HEK293 (cell line): Measurements from ENCODE around the gene NAGA.
A peak's percentile ranks its signal among the peaks of the same experiment; 100 is the strongest.

Experiments used
- GLIS2 ChIP-seq: fragments of 450-650 bp; formaldehyde crosslinking; IDR thresholded peaks from 2 replicates; pipeline ENCODE4 v1.5.1; 2016; ENCODE audit warnings: missing biosample characterization, missing genetic modification characterization
- RBAK ChIP-seq: fragments of 450-650 bp; formaldehyde crosslinking; IDR thresholded peaks from 2 replicates; pipeline ENCODE4 v1.5.1; 2016; ENCODE audit warnings: missing biosample characterization, missing genetic modification characterization
- SP3 ChIP-seq: fragments of 450-650 bp; formaldehyde crosslinking; IDR thresholded peaks from 2 replicates; pipeline ENCODE4 v1.5.1; 2016; ENCODE audit warnings: missing biosample characterization, missing genetic modification characterization
- TRIM28 ChIP-seq: IDR thresholded peaks from 2 replicates; pipeline ENCODE4 v1.6.1; 2011; ENCODE audit warnings: low read length, control low read depth, borderline replicate concordance
- ZBTB48 ChIP-seq: fragments of 450-650 bp; formaldehyde crosslinking; IDR thresholded peaks from 2 replicates; pipeline ENCODE4 v1.5.1; 2016; ENCODE audit warnings: missing biosample characterization, missing genetic modification characterization
- ZBTB7A ChIP-seq: fragments of 450-650 bp; formaldehyde crosslinking; IDR thresholded peaks from 2 replicates; pipeline ENCODE4 v1.5.1; 2016; ENCODE audit warnings: low read depth, missing biosample characterization, missing genetic modification characterization
- ZEB2 ChIP-seq: fragments of 450-650 bp; formaldehyde crosslinking; IDR thresholded peaks from 2 replicates; pipeline ENCODE4 v1.5.1; 2016; ENCODE audit warnings: missing biosample characterization, missing genetic modification characterization
- ZFHX2 ChIP-seq: fragments of 450-650 bp; formaldehyde crosslinking; conservative IDR thresholded peaks from 2 replicates; pipeline ENCODE4 v1.5.1; 2016; ENCODE audit warnings: missing biosample characterization, missing genetic modification characterization
- ZFP41 ChIP-seq: fragments of 450-650 bp; formaldehyde crosslinking; IDR thresholded peaks from 2 replicates; pipeline ENCODE4 v1.5.1; 2016; ENCODE audit warnings: missing biosample characterization, missing genetic modification characterization, borderline replicate concordance
- ZFP69B ChIP-seq: fragments of 450-650 bp; formaldehyde crosslinking; IDR thresholded peaks from 2 replicates; pipeline ENCODE4 v1.5.1; 2016; ENCODE audit warnings: missing biosample characterization, missing genetic modification characterization
- ZNF112 ChIP-seq: fragments of 450-650 bp; formaldehyde crosslinking; IDR thresholded peaks from 2 replicates; pipeline ENCODE4 v1.5.0; 2017; ENCODE audit warnings: missing biosample characterization, missing genetic modification characterization
- ZNF223 ChIP-seq: fragments of 450-650 bp; formaldehyde crosslinking; IDR thresholded peaks from 2 replicates; pipeline ENCODE4 v1.5.1; 2016; ENCODE audit warnings: missing biosample characterization, missing genetic modification characterization
- ZNF292 ChIP-seq: fragments of 450-650 bp; formaldehyde crosslinking; IDR thresholded peaks from 2 replicates; pipeline ENCODE4 v1.5.1; 2016; ENCODE audit warnings: low read depth, missing biosample characterization, missing genetic modification characterization, borderline replicate concordance
- ZNF335 ChIP-seq: fragments of 450-650 bp; formaldehyde crosslinking; conservative IDR thresholded peaks from 2 replicates; pipeline ENCODE4 v1.5.1; 2016; ENCODE audit warnings: missing biosample characterization, missing genetic modification characterization
- ZNF341 ChIP-seq: fragments of 450-650 bp; formaldehyde crosslinking; IDR thresholded peaks from 2 replicates; pipeline ENCODE4; 2016; ENCODE audit warnings: low read depth, missing biosample characterization, missing genetic modification characterization
- ZNF354C ChIP-seq: fragments of 450-650 bp; formaldehyde crosslinking; IDR thresholded peaks from 2 replicates; pipeline ENCODE4 v1.5.1; 2016; ENCODE audit warnings: missing biosample characterization, missing genetic modification characterization, low read depth, borderline replicate concordance
- ZNF37A ChIP-seq: fragments of 450-650 bp; IDR thresholded peaks from 2 replicates; pipeline ENCODE4 v1.5.1; 2018; ENCODE audit warnings: missing biosample characterization, missing genetic modification characterization
- ZNF518A ChIP-seq: fragments of 450-650 bp; formaldehyde crosslinking; conservative IDR thresholded peaks from 2 replicates; pipeline ENCODE4 v1.5.1; 2016; ENCODE audit warnings: low read depth, missing biosample characterization, missing genetic modification characterization
- ZNF596 ChIP-seq: fragments of 450-650 bp; IDR thresholded peaks from 2 replicates; pipeline ENCODE4 v1.5.0; 2018; ENCODE audit warnings: missing biosample characterization, mild to moderate bottlenecking, missing genetic modification characterization, moderate library complexity
- ZNF600 ChIP-seq: fragments of 450-650 bp; formaldehyde crosslinking; IDR thresholded peaks from 2 replicates; pipeline ENCODE4 v1.5.1; 2016; ENCODE audit warnings: missing biosample characterization, missing genetic modification characterization
- ZNF610 ChIP-seq: fragments of 450-650 bp; formaldehyde crosslinking; IDR thresholded peaks from 2 replicates; pipeline ENCODE4 v1.5.1; 2016; ENCODE audit warnings: missing biosample characterization, missing genetic modification characterization, borderline replicate concordance
- ZNF645 ChIP-seq: fragments of 450-650 bp; formaldehyde crosslinking; IDR thresholded peaks from 2 replicates; pipeline ENCODE4; 2016; ENCODE audit warnings: missing biosample characterization, missing genetic modification characterization
- ZNF76 ChIP-seq: fragments of 450-650 bp; formaldehyde crosslinking; IDR thresholded peaks from 2 replicates; pipeline ENCODE4; 2016; ENCODE audit warnings: low read depth, missing biosample characterization, missing genetic modification characterization, borderline replicate concordance
- TF ChIP-seq, protein P1 (sequence below): fragments of 450-650 bp; formaldehyde crosslinking; IDR thresholded peaks from 2 replicates; pipeline ENCODE4 v1.5.1; 2016; ENCODE audit warnings: missing biosample characterization, missing genetic modification characterization, low read depth
- TF ChIP-seq, protein P2 (sequence below): fragments of 450-650 bp; formaldehyde crosslinking; IDR thresholded peaks from 2 replicates; pipeline ENCODE4 v1.5.1; 2016; ENCODE audit warnings: missing biosample characterization, missing genetic modification characterization
- TF ChIP-seq, protein P3 (sequence below): fragments of 450-650 bp; formaldehyde crosslinking; optimal IDR thresholded peaks from 2 replicates; pipeline ENCODE3; 2016; ENCODE audit warnings: missing biosample characterization, mild to moderate bottlenecking, missing genetic modification characterization
- TF ChIP-seq, protein P4 (sequence below): fragments of 450-650 bp; formaldehyde crosslinking; IDR thresholded peaks from 2 replicates; pipeline ENCODE4 v1.5.1; 2016; ENCODE audit warnings: missing biosample characterization, missing genetic modification characterization

The NAGA gene

DNA sequence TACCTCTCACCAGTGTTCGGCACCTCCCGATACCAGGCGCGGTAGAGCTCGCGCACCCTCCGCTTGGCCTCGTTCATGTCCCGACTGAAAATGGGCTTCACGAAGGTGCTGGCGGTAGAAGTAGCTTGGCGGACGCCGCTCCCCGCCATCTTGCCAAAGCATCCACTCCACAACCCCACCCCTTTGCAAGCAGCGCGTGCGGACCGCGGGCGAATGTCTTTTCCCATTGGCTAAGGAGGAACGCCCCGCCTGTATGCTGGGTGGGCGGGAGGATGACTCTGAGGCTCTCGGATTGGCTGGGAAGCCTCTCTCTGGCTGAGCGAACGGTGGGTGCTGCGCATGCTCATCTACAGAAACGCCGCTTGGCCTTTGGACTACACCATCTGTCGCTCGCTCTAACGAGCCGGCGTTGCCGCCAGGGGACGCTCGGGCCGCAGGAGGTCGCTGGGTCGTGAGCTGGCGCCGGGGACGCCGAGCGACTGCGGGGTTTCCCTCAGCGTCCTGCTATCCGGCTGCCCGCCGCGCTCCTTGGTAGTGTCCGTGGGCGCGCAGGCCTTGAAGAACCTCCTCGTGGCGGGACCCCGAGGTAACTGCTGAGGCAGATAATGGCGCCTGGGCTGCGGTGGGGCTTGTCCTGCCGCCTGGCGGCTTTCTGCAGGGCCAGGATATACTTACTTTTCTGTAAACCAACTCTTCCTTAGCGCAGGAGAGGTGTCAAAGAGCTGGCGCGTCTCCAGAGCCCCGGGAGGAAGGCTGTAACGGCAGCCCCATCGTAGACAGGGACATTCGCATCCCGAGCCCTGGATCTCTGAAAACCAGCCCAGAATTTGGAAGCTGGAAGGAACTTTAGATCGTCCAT is 20.2 kb upstream of the NAGA start, which contains the start of gene NDUFA6 (continued):
- no peak for TF ChIP-seq ZNF223
- no peak for TF ChIP-seq ZNF112 (tag by site-specific recombination)
- TF ChIP-seq ZNF37A (tag by site-specific recombination), result no peak
- peak; percentile 41; the same call in 1 of the 2 replicates for TF ChIP-seq ZNF600 (tag by site-specific recombination)
- TF ChIP-seq ZNF645 (tag by site-specific recombination), result no peak
- peak; percentile 70 for TF ChIP-seq ZNF335
- TF ChIP-seq ZBTB48 (tag by site-specific recombination), result peak; percentile 55; the same call in 1 of the 2 replicates
- TF ChIP-seq ZFHX2 (tag by site-specific recombination), result peak; percentile 61
- TF ChIP-seq, protein P1, sequence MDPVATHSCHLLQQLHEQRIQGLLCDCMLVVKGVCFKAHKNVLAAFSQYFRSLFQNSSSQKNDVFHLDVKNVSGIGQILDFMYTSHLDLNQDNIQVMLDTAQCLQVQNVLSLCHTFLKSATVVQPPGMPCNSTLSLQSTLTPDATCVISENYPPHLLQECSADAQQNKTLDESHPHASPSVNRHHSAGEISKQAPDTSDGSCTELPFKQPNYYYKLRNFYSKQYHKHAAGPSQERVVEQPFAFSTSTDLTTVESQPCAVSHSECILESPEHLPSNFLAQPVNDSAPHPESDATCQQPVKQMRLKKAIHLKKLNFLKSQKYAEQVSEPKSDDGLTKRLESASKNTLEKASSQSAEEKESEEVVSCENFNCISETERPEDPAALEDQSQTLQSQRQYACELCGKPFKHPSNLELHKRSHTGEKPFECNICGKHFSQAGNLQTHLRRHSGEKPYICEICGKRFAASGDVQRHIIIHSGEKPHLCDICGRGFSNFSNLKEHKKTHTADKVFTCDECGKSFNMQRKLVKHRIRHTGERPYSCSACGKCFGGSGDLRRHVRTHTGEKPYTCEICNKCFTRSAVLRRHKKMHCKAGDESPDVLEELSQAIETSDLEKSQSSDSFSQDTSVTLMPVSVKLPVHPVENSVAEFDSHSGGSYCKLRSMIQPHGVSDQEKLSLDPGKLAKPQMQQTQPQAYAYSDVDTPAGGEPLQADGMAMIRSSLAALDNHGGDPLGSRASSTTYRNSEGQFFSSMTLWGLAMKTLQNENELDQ (tag by site-specific recombination), result no peak
- TF ChIP-seq ZBTB7A, result 0 out of 2 replicates have a peak, but pooled peaks have one; percentile 64
- TF ChIP-seq GLIS2 (tag by site-specific recombination), result peak; percentile 86
- TF ChIP-seq ZNF610, result peak; percentile 24; the same call in 1 of the 2 replicates
- TF ChIP-seq, protein P2, sequence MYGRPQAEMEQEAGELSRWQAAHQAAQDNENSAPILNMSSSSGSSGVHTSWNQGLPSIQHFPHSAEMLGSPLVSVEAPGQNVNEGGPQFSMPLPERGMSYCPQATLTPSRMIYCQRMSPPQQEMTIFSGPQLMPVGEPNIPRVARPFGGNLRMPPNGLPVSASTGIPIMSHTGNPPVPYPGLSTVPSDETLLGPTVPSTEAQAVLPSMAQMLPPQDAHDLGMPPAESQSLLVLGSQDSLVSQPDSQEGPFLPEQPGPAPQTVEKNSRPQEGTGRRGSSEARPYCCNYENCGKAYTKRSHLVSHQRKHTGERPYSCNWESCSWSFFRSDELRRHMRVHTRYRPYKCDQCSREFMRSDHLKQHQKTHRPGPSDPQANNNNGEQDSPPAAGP, result peak; percentile 17; the same call in 1 of the 2 replicates
- TF ChIP-seq ZNF354C (tag by site-specific recombination), result no peak
- 0 out of 2 replicates have a peak, but pooled peaks have one; percentile 8 for TF ChIP-seq ZFP69B (tag by site-specific recombination)
- TF ChIP-seq, protein P3, sequence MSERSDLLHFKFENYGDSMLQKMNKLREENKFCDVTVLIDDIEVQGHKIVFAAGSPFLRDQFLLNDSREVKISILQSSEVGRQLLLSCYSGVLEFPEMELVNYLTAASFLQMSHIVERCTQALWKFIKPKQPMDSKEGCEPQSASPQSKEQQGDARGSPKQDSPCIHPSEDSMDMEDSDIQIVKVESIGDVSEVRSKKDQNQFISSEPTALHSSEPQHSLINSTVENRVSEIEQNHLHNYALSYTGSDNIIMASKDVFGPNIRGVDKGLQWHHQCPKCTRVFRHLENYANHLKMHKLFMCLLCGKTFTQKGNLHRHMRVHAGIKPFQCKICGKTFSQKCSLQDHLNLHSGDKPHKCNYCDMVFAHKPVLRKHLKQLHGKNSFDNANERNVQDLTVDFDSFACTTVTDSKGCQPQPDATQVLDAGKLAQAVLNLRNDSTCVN (tag by site-specific recombination), result peak; percentile 91
- TF ChIP-seq ZNF292 (tag by site-specific recombination), result no peak
- TF ChIP-seq, protein P4, sequence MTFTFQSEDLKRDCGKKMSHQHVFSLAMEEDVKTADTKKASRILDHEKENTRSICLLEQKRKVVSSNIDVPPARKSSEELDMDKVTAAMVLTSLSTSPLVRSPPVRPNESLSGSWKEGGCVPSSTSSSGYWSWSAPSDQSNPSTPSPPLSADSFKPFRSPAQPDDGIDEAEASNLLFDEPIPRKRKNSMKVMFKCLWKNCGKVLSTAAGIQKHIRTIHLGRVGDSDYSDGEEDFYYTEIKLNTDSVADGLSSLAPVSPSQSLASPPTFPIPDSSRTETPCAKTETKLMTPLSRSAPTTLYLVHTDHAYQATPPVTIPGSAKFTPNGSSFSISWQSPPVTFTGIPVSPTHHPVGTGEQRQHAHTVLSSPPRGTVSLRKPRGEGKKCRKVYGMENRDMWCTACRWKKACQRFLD (tag by site-specific recombination), result no peak
- peak; percentile 72 for TF ChIP-seq TRIM28
- peak; percentile 95 for TF ChIP-seq SP3 (tag by site-specific recombination)
- TF ChIP-seq ZEB2 (tag by site-specific recombination), result peak; percentile 54; the same call in 1 of the 2 replicates
- no peak for TF ChIP-seq ZNF518A
- peak; percentile 65 for TF ChIP-seq ZNF341 (tag by site-specific recombination)
- TF ChIP-seq ZNF596 (tag by site-specific recombination), result peak; percentile 100
- TF ChIP-seq ZFP41 (tag by site-specific recombination), result no peak
- peak; percentile 55; the same call in 1 of the 2 replicates for TF ChIP-seq ZNF76
- TF ChIP-seq RBAK (tag by site-specific recombination), result no peak
